Naive thymus-derived CD4-positive, alpha-beta T cell (primary cell): Measurements from ENCODE around the gene C10orf90. TPM values are rescaled to one million over a fixed set of nuclear protein-coding genes. Genes with fewer than 3 reads are reported as not detected.

ENCODE experiments used
- ATAC-seq: fragments of 150-1000 bp; cut with Tn5 transposase; 2 replicates; pipeline ENCODE4 v1.10.0; 2021; ENCODE audit warnings: mild to moderate bottlenecking, moderate library complexity
- CTCF ChIA-PET: fragments of 350-600 bp; sonication (Branson Sonifier 250); formaldehyde crosslinking; loops from one replicate; lab custom pipeline; 2021; ENCODE audit warnings: antibody characterized with exemption; lab: Charles Lee
- POLR2A ChIA-PET: fragments of 350-600 bp; sonication (Branson Sonifier 250); formaldehyde crosslinking; loops from one replicate; lab custom pipeline; 2021; ENCODE audit warnings: antibody characterized with exemption, inconsistent platforms; lab: Charles Lee
- DNase-seq, 9 donors: peaks; one replicate each; pipeline versions ENCODE4 v3.0.0 to v3.0.0-alpha.2; 2020 to 2022; ENCODE audit warnings: mixed read lengths in 1 of 9
- H3K27ac ChIP-seq: one replicate; pipeline ENCODE4 v1.7.0; 2013; ENCODE audit warnings: mild to moderate bottlenecking, low read depth, low read length, moderate library complexity
- H3K27me3 ChIP-seq, 2 donors: one replicate each; pipeline ENCODE4 v1.7.0; 2013; ENCODE audit warnings: low read length in 2 of 2, mild to moderate bottlenecking in 2 of 2, moderate library complexity in 2 of 2; ENCODE audit not compliant: control insufficient read depth in 2 of 2, insufficient read depth in 2 of 2
- H3K36me3 ChIP-seq, 3 experiments: 1 replicate in 2 of 3; 2 replicates in 1 of 3; pipeline ENCODE4 v1.7.0; 2013; ENCODE audit warnings: low read length in 3 of 3, mild to moderate bottlenecking in 3 of 3, moderate library complexity in 1 of 3; ENCODE audit not compliant: insufficient read depth in 3 of 3, control insufficient read depth in 2 of 3
- H3K4me1 ChIP-seq, 2 donors: one replicate each; pipeline ENCODE4 v1.7.0; 2013; ENCODE audit warnings: low read length in 2 of 2, mild to moderate bottlenecking in 2 of 2, moderate library complexity in 1 of 2; ENCODE audit not compliant: control insufficient read depth in 2 of 2, insufficient read depth in 2 of 2
- H3K4me3 ChIP-seq: 2 replicates; pipeline ENCODE4 v1.7.0; 2013; ENCODE audit warnings: mild to moderate bottlenecking, low read length
- H3K9me3 ChIP-seq, 3 experiments: 1 replicate in 2 of 3; 2 replicates in 1 of 3; pipeline ENCODE4 v1.7.0; 2013; ENCODE audit warnings: low read length in 3 of 3; ENCODE audit not compliant: control insufficient read depth in 2 of 3
- H3K27ac Mint-ChIP-seq, 9 donors: one replicate each; pipeline ENCODE4 v1.8.0; 2020 to 2022; ENCODE audit warnings: mixed read lengths in 9 of 9, mild to moderate bottlenecking in 8 of 9, moderate library complexity in 5 of 9, inconsistent platforms in 2 of 9
- H3K27me3 Mint-ChIP-seq, 5 donors: one replicate each; pipeline ENCODE4 v1.8.0; 2021 to 2022; ENCODE audit warnings: mixed read lengths in 5 of 5, mild to moderate bottlenecking in 1 of 5
- H3K36me3 Mint-ChIP-seq, 5 donors: one replicate each; pipeline ENCODE4 v1.8.0; 2020 to 2022; ENCODE audit warnings: mixed read lengths in 5 of 5, mild to moderate bottlenecking in 3 of 5, inconsistent platforms in 1 of 5
- H3K4me1 Mint-ChIP-seq, 7 donors: one replicate each; pipeline ENCODE4 v1.8.0; 2020 to 2022; ENCODE audit warnings: mixed read lengths in 7 of 7, mild to moderate bottlenecking in 3 of 7, inconsistent platforms in 1 of 7
- H3K4me3 Mint-ChIP-seq, 10 donors: one replicate each; pipeline ENCODE4 v1.8.0; 2020 to 2022; ENCODE audit warnings: mild to moderate bottlenecking in 10 of 10, mixed read lengths in 10 of 10, moderate library complexity in 6 of 10, inconsistent platforms in 2 of 10
- H3K9me3 Mint-ChIP-seq, 11 donors: one replicate each; pipeline ENCODE4 v1.8.0; 2020 to 2022; ENCODE audit warnings: mixed read lengths in 11 of 11, mild to moderate bottlenecking in 4 of 11, inconsistent platforms in 1 of 11, moderate library complexity in 1 of 11
- intact Hi-C, 2 donors: fragments of 100-400 bp; cut with micrococcal nuclease; formaldehyde crosslinking; loops; one replicate each; pipeline ENCODE4 v1.15.1; 2023
- polyA plus RNA-seq, 2 donors: library from polyadenylated mRNA; unstranded; fragments of 300-500 nt; fragmentation: Illumina TruSeq; gene quantifications; one replicate each; pipeline ENCODE4 v1.2.3, GENCODE V29; 2021
- total RNA-seq, 6 experiments: library from RNA in 5 of 6; stranded (reverse) in 5 of 6; gene quantifications; 1 replicate in 5 of 6; 2 replicates in 1 of 6; pipeline ENCODE4 v1.2.3 and lab custom pipeline; 2021 to 2026

The C10orf90 gene
- total and polyA plus RNA-seq, 7 experiments from 2014 or later: not detected

DNA sequence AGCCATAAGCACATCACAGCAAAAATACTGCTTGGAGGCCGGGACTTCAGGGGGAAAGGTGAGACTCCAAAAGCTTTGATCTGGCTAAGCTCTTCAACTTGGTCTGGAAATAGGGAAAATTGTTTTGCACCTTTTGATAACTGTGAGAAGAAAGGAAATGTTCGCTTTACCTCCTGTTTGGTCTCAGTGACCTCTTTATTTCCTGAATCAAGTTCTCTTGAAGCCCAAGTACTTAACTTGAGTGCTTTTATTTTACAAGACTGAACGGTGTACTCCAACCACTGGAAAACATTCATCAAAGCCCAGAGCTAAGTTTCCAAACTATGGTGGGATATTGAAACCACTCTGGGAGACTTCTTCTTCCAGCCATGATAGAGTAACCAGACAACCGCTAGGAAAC, 5.3 kb downstream of the C10orf90 start:
- Histone ChIP-seq H3K27ac (no peak overlapping the region), H3K9me3 (no peaks in the 10 kb centered on the region), H3K27me3 (no peaks in the 10 kb centered on the region), H3K4me1 (no peaks in the 10 kb centered on the region), H3K36me3 (no peaks in the 10 kb centered on the region), H3K4me3 (no peak overlapping the region)
- Mint-ChIP-seq H3K9me3 (peaks cover 0 to 6% (median 0%) of the 10 kb centered on the region in 11 donors), H3K27me3 (peaks cover 0 to 25% (median 8%) of the 10 kb centered on the region in 5 donors), H3K36me3 (no peaks in the 10 kb centered on the region), H3K27ac (no peak overlapping the region), H3K4me1 (peaks cover 0 to 4% (median 0%) of the 10 kb centered on the region in 7 donors), H3K4me3 (no peak overlapping the region)
- no peak for ATAC-seq
- DNase-seq: no peak
- intact Hi-C loops: no loop called here
- ChIA-PET POLR2A (no interaction called here), CTCF (no interaction called here)

DNA sequence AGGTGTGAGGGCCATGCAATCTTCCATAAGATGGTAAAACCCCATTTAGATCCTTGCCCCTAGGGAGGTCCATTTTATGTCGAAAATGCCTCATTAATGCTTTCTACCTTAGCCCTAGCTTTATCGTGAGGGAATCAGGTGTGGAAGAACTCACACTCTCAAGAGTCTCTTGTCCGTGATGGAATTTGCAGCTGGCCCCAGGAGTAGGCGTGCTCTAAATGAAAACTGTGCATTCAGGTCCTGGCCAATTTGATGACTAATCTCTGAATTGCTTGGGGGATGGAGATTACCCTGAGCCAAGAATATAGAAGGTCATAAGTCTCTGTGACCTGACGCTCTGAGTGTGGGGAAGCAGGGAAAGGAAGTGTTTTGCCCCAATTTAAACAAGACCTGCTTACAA, 6.6 kb downstream of the C10orf90 start:
- no peaks in the 10 kb centered on the region for H3K9me3 ChIP-seq
- ChIA-PET POLR2A (no interaction called here), CTCF (no interaction called here)
- Mint-ChIP-seq H3K9me3 (peaks cover 0 to 6% (median 0%) of the 10 kb centered on the region in 11 donors), H3K36me3 (no peaks in the 10 kb centered on the region), H3K4me1 (peaks cover 0 to 4% (median 0%) of the 10 kb centered on the region in 7 donors), H3K27ac (no peak overlapping the region), H3K27me3 (peaks cover 0 to 22% (median 8%) of the 10 kb centered on the region in 5 donors), H3K4me3 (no peak overlapping the region)
- no peaks in the 10 kb centered on the region for H3K27me3 ChIP-seq
- no peak for DNase-seq
- no peak overlapping the region for H3K27ac ChIP-seq
- intact Hi-C loops: no loop called here
- H3K36me3 ChIP-seq: no peaks in the 10 kb centered on the region
- no peak for ATAC-seq
- no peaks in the 10 kb centered on the region for H3K4me1 ChIP-seq
- no peak overlapping the region for H3K4me3 ChIP-seq

GRCh38 chr10:126663328-126663727, 7.2 kb downstream of the C10orf90 start:
- no peaks in the 10 kb centered on the region for H3K27me3 ChIP-seq
- H3K27ac Mint-ChIP-seq: peak overlapping the region in 1 of 9 donors; percentile 63

DNA sequence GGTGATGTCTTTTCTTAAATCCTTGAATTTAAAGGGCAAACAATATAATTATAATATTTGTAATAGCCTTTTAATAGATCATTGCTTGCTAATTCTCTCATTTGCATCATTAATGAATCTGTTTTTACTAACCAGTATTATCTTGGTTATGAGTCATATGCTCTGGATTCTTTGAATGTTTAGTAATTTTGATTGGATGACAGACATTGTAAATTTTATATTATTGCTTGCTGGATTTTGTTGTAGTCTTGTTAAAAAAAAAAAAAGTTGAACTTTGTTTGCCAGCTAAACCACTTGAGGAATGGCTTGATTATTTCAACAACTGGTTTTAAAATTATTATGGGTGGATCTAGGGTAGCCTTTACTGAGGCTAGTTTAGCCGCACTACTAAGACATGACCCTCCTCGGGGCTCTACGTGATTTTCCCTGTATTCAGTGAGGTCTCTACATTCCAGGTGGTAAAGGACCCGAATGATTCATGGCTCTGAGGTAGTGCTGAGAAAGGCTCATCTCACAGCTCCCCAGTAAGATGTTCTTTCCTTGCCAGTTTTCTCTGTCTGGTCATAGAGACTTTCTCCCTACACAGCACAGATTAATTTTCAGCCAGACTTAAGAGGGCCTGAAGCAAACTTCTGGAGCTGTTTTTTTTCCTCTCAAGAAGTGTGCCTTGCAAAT, 8.5 kb downstream of the C10orf90 start:
- Mint-ChIP-seq H3K36me3 (no peaks in the 10 kb centered on the region), H3K27me3 (peaks cover 0 to 18% (median 8%) of the 10 kb centered on the region in 5 donors), H3K9me3 (peaks cover 0 to 6% (median 0%) of the 10 kb centered on the region in 11 donors), H3K4me3 (no peak overlapping the region), H3K27ac (no peak overlapping the region), H3K4me1 (peaks cover 0 to 4% (median 0%) of the 10 kb centered on the region in 7 donors)
- Histone ChIP-seq H3K36me3 (no peaks in the 10 kb centered on the region), H3K4me1 (no peaks in the 10 kb centered on the region), H3K27me3 (no peaks in the 10 kb centered on the region), H3K4me3 (no peak overlapping the region), H3K9me3 (no peaks in the 10 kb centered on the region), H3K27ac (no peak overlapping the region)
- DNase-seq: no peak
- POLR2A ChIA-PET: no interaction called here
- ATAC-seq: no peak
- CTCF ChIA-PET: no interaction called here
- intact Hi-C loops: no loop called here

More at GRCh38 chr10:126663328-126663727, 7.2 kb downstream of the C10orf90 start:
- Mint-ChIP-seq H3K9me3 (peaks cover 0 to 6% (median 0%) of the 10 kb centered on the region in 11 donors), H3K36me3 (no peaks in the 10 kb centered on the region), H3K4me3 (peak overlapping the region in 1 of 10 donors; percentile 17), H3K4me1 (peaks cover 0 to 4% (median 0%) of the 10 kb centered on the region in 7 donors), H3K27me3 (peaks cover 0 to 21% (median 8%) of the 10 kb centered on the region in 5 donors)
- Histone ChIP-seq H3K4me1 (no peaks in the 10 kb centered on the region), H3K4me3 (no peak overlapping the region), H3K36me3 (no peaks in the 10 kb centered on the region), H3K9me3 (no peaks in the 10 kb centered on the region), H3K27ac (no peak overlapping the region)
- POLR2A ChIA-PET: no interaction called here
- DNase-seq (no peak), ATAC-seq (no peak)
- CTCF ChIA-PET: no interaction called here
- intact Hi-C loops: no loop called here

GRCh38 chr10:126661356-126661755, 9.1 kb downstream of the C10orf90 start:
- CTCF ChIA-PET: no interaction called here
- Mint-ChIP-seq H3K4me1 (peaks cover 0 to 4% (median 0%) of the 10 kb centered on the region in 7 donors), H3K27me3 (peaks cover 0 to 18% (median 8%) of the 10 kb centered on the region in 5 donors), H3K9me3 (peaks cover 0 to 6% (median 0%) of the 10 kb centered on the region in 11 donors), H3K4me3 (no peak overlapping the region), H3K36me3 (no peaks in the 10 kb centered on the region), H3K27ac (no peak overlapping the region)
- POLR2A ChIA-PET: no interaction called here
- Histone ChIP-seq H3K27ac (no peak overlapping the region), H3K36me3 (no peaks in the 10 kb centered on the region), H3K4me1 (no peaks in the 10 kb centered on the region), H3K9me3 (no peaks in the 10 kb centered on the region), H3K27me3 (no peaks in the 10 kb centered on the region), H3K4me3 (no peak overlapping the region)
- DNase-seq: no peak
- intact Hi-C loops: no loop called here
- no peak for ATAC-seq

DNA sequence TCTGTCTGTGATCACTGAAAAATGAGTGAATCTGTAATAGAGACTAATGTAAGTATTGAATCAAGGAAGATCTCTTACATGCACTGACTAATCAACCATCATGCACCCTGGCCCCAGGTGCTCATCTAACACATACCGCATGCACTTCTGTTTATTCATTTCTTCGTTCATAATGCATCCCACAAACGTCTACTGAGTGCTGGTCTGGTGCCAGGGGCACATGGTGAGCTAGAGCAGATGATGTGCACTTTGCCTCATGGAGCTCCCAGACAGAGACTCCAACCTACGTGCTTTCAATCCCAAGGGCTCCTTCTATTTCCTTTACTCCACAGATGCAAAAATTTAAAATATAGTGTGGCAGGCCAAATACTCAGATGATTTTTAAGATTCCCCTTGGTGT, 10.7 kb downstream of the C10orf90 start:
- H3K27ac Mint-ChIP-seq: no peak overlapping the region
- ChIA-PET POLR2A (no interaction called here), CTCF (no interaction called here)
- H3K36me3 Mint-ChIP-seq: no peaks in the 10 kb centered on the region
- no peak for DNase-seq
- Histone ChIP-seq H3K4me1 (no peaks in the 10 kb centered on the region), H3K9me3 (no peaks in the 10 kb centered on the region), H3K27me3 (no peaks in the 10 kb centered on the region), H3K4me3 (no peak overlapping the region), H3K36me3 (no peaks in the 10 kb centered on the region), H3K27ac (no peak overlapping the region)
- H3K4me3 Mint-ChIP-seq: no peak overlapping the region
- peaks cover 0 to 9% (median 4%) of the 10 kb centered on the region in 5 donors for H3K27me3 Mint-ChIP-seq
- peaks cover 0 to 4% (median 0%) of the 10 kb centered on the region in 7 donors for H3K4me1 Mint-ChIP-seq
- intact Hi-C loops: no loop called here
- ATAC-seq: no peak
- peaks cover 0 to 6% (median 0%) of the 10 kb centered on the region in 11 donors for H3K9me3 Mint-ChIP-seq

DNA sequence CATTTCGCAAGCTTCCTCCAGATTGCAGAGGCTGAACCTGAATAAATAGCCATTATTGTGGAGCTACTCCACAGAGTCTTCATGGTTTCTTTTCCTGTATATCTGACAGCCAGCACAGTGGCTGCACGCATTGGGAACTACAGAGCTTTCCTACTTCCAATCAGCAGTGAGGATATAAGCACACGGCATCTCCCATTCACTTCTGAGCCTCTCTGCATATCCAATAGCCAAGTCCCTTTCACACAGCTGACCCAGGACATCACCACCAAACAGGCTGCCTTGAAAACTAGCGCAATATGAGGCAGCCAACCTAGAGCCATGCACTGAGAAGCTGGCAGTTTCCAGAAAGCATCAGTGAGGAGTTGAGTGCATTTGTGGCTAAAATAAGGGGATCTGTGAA, 11.6 kb downstream of the C10orf90 start:
- Histone ChIP-seq H3K27ac (no peak overlapping the region), H3K4me1 (no peaks in the 10 kb centered on the region), H3K27me3 (no peaks in the 10 kb centered on the region), H3K9me3 (no peaks in the 10 kb centered on the region), H3K36me3 (no peaks in the 10 kb centered on the region), H3K4me3 (no peak overlapping the region)
- peaks cover 0 to 6% (median 0%) of the 10 kb centered on the region in 11 donors for H3K9me3 Mint-ChIP-seq
- peaks cover 0 to 5% (median 0%) of the 10 kb centered on the region in 5 donors for H3K27me3 Mint-ChIP-seq
- ChIA-PET CTCF (no interaction called here), POLR2A (no interaction called here)
- H3K4me3 Mint-ChIP-seq: no peak overlapping the region
- H3K36me3 Mint-ChIP-seq: no peaks in the 10 kb centered on the region
- no peak for DNase-seq
- peaks cover 0 to 4% (median 0%) of the 10 kb centered on the region in 7 donors for H3K4me1 Mint-ChIP-seq
- H3K27ac Mint-ChIP-seq: no peak overlapping the region
- intact Hi-C loops: no loop called here
- no peak for ATAC-seq
